Testis (tissue), 3 donors: Measurements from ENCODE around the gene CADM1. TPM values are rescaled to one million over a fixed set of nuclear protein-coding genes. Genes with fewer than 3 reads are reported as not detected.

Source experiments
- DNase-seq: peaks from one replicate; pipeline ENCODE4 v3.0.0-alpha.2; 2019
- H3K27ac ChIP-seq, 2 donors: fragments of 200-600 bp; sonication (generic); one replicate each; pipeline ENCODE4 v1.5.1; 2019
- H3K27me3 ChIP-seq: fragments of 200-600 bp; sonication (generic); one replicate; pipeline ENCODE4 v1.5.1; 2019
- H3K36me3 ChIP-seq: fragments of 200-600 bp; sonication (generic); one replicate; pipeline ENCODE4 v1.5.1; 2017; ENCODE audit warnings: low read depth; ENCODE audit errors: missing control alignments
- H3K4me1 ChIP-seq: fragments of 200-600 bp; sonication (generic); one replicate; pipeline ENCODE4 v1.5.1; 2019
- H3K4me3 ChIP-seq, 2 donors: fragments of 200-600 bp; sonication (generic); one replicate each; pipeline ENCODE4 v1.5.1; 2017 to 2019
- H3K9me3 ChIP-seq: fragments of 200-600 bp; sonication (generic); one replicate; pipeline ENCODE4 v1.5.1; 2017
- POLR2A ChIP-seq: fragments of 450-650 bp; IDR thresholded peaks from one replicate; pipeline ENCODE4 v1.6.1; 2017; ENCODE audit warnings: antibody characterized with exemption, mild to moderate bottlenecking, moderate library complexity
- WGBS, 2 donors: methylation state at CpG; one replicate each; pipeline ENCODE4 v1.1.5; 2018; 5-methylcytosine and 5-hydroxymethylcytosine counted together
- intact Hi-C: fragments of 100-400 bp; cut with DNase I; formaldehyde crosslinking; loops from one replicate; pipeline ENCODE4 v1.15.1; 2023; ENCODE audit warnings: low total_unique reads
- polyA plus RNA-seq: library from polyadenylated mRNA; stranded (reverse); fragments of 350-450 nt; fragmentation: Illumina TruSeq; extraction: RNeasy Lipid Tissue Mini Kit (QIAGEN cat#74804); gene quantifications from one replicate; pipeline ENCODE4 v1.2.3, GENCODE V29; 2014; ENCODE audit warnings: low read depth, low replicate concordance; ENCODE audit not compliant: insufficient read depth
- total RNA-seq, 2 donors: library from RNA; depleted of rRNA; stranded (reverse); fragments of >200 nt; gene quantifications; one replicate each; pipeline ENCODE4 v1.2.3, GENCODE V29; 2016
- TF ChIP-seq, protein P1 (sequence below), 3 experiments: fragments of 450-650 bp in 2 of 3; fragments of 200-600 bp in 1 of 3; sonication (generic) in 1 of 3; IDR thresholded peaks; one replicate each; pipeline ENCODE4 v1.5.1; 2016 to 2019; ENCODE audit warnings: antibody characterized with exemption in 3 of 3, mild to moderate bottlenecking in 2 of 3, moderate library complexity in 1 of 3

CADM1 gene
- total and polyA plus RNA-seq, 3 donors from 2014 or later = 135 to 230 (median 216) TPM

DNA sequence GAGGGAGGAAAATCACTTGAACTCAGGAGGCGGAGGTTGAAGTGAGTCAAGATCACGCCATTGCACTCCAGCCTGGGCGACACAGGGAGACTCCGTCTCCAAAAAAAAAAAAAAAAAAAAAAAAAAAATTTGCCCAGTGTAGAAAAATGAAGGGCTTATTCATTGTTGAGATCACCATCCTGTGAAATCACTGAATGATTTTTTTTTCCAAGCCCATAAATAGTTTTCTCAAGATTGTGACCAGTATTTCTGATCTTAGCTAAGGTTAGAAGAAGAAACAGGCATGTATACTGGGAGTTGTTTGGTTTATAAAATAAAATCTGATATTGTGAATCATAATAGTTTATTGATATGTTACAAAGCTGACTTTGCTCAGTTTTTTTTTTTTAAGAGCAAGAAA is 269.4 kb downstream of the CADM1 start:
- Histone ChIP-seq H3K4me1 (no peaks in the 10 kb centered on the region), H3K27me3 (no peaks in the 10 kb centered on the region), H3K36me3 (no peaks in the 10 kb centered on the region), H3K9me3 (no peaks in the 10 kb centered on the region), H3K27ac (no peak overlapping the region), H3K4me3 (no peak overlapping the region)
- intact Hi-C loops = no loop called here
- TF ChIP-seq, protein P1, sequence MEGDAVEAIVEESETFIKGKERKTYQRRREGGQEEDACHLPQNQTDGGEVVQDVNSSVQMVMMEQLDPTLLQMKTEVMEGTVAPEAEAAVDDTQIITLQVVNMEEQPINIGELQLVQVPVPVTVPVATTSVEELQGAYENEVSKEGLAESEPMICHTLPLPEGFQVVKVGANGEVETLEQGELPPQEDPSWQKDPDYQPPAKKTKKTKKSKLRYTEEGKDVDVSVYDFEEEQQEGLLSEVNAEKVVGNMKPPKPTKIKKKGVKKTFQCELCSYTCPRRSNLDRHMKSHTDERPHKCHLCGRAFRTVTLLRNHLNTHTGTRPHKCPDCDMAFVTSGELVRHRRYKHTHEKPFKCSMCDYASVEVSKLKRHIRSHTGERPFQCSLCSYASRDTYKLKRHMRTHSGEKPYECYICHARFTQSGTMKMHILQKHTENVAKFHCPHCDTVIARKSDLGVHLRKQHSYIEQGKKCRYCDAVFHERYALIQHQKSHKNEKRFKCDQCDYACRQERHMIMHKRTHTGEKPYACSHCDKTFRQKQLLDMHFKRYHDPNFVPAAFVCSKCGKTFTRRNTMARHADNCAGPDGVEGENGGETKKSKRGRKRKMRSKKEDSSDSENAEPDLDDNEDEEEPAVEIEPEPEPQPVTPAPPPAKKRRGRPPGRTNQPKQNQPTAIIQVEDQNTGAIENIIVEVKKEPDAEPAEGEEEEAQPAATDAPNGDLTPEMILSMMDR (IDR thresholded peaks at IDR 0.05) = no peak
- TF ChIP-seq POLR2A = no peak
- no peak for DNase-seq
- WGBS, 2 donors = 91 to 95% methylated on average over 4 of the region's 4 CpGs

DNA sequence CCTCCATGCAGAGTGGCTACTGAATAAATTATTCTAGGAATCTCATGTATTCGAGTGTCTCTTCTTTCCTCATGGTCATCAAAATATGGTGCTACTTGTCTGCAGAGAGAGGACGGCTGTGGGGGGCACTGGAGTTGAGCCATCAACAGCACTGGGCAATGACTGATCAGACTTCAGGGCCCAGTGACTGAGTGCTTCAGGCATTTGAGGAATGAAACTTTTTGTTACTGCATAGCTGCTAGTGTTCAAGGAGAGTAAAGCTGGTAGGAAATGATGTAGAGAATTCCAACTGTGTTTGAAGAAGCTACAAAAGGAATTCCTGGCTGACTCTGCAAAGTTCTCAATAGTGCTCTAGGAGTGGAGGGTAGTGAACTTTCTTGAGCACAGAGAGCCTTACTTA is 277.7 kb downstream of the CADM1 start:
- 75 to 80% methylated on average over 2 of the region's 2 CpGs for WGBS, 2 donors
- no peak overlapping the region for H3K27ac ChIP-seq
- DNase-seq = no peak
- H3K4me1 ChIP-seq = no peaks in the 10 kb centered on the region
- TF ChIP-seq POLR2A = no peak
- TF ChIP-seq, protein P1 (IDR thresholded peaks at IDR 0.05) = no peak
- no peak overlapping the region for H3K4me3 ChIP-seq
- no peaks in the 10 kb centered on the region for H3K9me3 ChIP-seq
- no peaks in the 10 kb centered on the region for H3K36me3 ChIP-seq
- no peaks in the 10 kb centered on the region for H3K27me3 ChIP-seq
- intact Hi-C loops = no loop called here

DNA sequence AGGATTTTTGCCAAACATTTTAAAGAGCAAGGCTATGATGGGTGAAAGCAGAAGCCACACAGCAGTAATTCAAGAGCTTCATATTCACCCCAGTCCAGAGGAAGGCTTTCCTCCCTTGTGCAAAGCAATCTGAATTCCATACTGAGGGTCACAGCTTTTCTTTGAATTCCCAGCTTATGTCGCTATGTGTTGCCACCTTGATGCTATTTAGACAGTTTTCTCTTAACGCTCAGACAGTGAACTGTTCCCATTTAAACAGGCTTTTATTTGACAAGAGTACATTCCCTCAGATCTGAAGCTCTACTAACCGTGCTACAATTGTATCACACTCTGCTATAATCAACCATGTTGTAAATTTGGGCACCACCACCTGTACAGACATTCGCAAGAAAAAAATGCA is 279.7 kb downstream of the CADM1 start:
- no peak overlapping the region for H3K4me3 ChIP-seq
- TF ChIP-seq, protein P1 (IDR thresholded peaks at IDR 0.05) = no peak
- no peak for TF ChIP-seq POLR2A
- no peak for DNase-seq
- intact Hi-C loops = no loop called here
- H3K27ac ChIP-seq = no peak overlapping the region
- H3K27me3 ChIP-seq = no peaks in the 10 kb centered on the region
- H3K9me3 ChIP-seq = no peaks in the 10 kb centered on the region
- H3K4me1 ChIP-seq = no peaks in the 10 kb centered on the region
- H3K36me3 ChIP-seq = no peaks in the 10 kb centered on the region
- WGBS, 2 donors = 77 to 88% methylated on average over 4 of the region's 4 CpGs

DNA sequence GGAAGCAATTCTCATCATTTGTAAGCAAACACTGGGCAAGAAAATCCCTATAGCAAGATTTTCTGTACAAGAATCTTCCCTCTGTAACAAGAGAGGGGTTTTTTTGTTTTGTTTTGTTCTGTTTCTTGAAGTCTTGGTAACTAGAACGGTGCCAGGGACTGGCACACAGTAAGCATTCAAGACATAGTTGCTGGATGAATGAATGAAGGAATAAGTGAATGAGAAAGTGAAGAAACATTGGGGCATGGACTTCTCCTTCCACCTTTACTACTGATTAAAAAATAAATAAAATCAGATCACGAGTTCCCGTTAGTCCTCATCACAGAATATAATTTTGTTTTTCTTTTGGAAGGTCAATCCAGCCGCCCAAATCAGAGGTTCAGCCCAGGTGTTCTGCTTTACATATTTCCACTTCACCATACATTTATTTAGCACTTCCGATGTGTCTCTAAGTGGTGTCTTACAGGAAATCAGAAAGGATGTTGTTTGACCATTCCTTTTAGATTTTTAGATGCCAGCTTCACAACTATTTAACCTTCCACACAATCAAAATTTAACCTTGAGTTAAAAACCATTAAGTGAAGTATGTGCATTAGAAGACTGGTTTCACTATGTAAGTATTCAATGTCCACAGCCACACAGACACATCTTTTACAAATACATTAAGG is 281.2 kb downstream of the CADM1 start:
- no peak for DNase-seq
- Histone ChIP-seq H3K4me1 (no peaks in the 10 kb centered on the region), H3K4me3 (no peak overlapping the region), H3K36me3 (no peaks in the 10 kb centered on the region), H3K27ac (no peak overlapping the region), H3K27me3 (no peaks in the 10 kb centered on the region), H3K9me3 (no peaks in the 10 kb centered on the region)
- intact Hi-C loops = no loop called here
- TF ChIP-seq, protein P1 (IDR thresholded peaks at IDR 0.05) = no peak
- no peak for TF ChIP-seq POLR2A
- 89 to 92% methylated on average over 5 of the region's 5 CpGs for WGBS, 2 donors

DNA sequence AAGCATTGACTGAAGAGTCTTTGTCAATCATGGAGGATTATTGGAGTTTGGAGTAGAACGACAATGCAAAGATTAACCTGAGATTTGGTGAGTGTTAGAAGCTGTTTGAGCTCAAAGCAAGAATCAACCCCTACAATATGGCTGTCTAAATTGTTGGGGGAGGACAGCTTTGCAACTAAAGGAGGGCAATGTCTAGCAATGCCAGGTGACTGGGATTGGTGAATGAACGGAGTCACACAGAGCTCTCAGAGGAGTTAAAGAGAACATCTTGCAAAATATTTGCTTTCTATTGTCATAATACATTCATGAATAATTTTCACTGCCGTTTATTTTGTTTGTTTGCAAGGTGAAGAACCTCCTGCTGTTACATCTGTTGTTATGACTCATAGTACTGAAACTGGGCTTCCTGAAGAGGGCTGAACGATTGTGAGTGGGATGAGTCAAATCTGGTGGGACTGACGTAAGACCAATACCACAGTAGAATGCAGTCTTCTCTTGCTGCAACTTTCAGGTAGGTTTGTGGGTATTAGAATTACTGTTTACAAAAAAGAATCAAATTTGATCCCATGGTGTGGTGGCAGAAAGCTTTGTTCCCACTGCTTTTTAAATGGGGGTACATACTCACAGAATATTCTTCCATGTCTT is 281.9 kb downstream of the CADM1 start:
- H3K4me3 ChIP-seq = no peak overlapping the region
- no peak for DNase-seq
- H3K27ac ChIP-seq = no peak overlapping the region
- H3K36me3 ChIP-seq = no peaks in the 10 kb centered on the region
- intact Hi-C loops = no loop called here
- H3K27me3 ChIP-seq = no peaks in the 10 kb centered on the region
- H3K9me3 ChIP-seq = no peaks in the 10 kb centered on the region
- 80 to 84% methylated on average over 5 of the region's 5 CpGs for WGBS, 2 donors
- TF ChIP-seq, protein P1 (IDR thresholded peaks at IDR 0.05) = no peak
- no peak for TF ChIP-seq POLR2A
- no peaks in the 10 kb centered on the region for H3K4me1 ChIP-seq
